HG03097 (cell line): ENCODE results near the gene SMYD3.

Source experiments
- ATAC-seq: cut with Tn5 transposase; IDR thresholded peaks from one replicate; pipeline ENCODE4 v1.9.1; 2021; ENCODE audit not compliant: unreplicated experiment, low FRiP score

The SMYD3 gene

DNA sequence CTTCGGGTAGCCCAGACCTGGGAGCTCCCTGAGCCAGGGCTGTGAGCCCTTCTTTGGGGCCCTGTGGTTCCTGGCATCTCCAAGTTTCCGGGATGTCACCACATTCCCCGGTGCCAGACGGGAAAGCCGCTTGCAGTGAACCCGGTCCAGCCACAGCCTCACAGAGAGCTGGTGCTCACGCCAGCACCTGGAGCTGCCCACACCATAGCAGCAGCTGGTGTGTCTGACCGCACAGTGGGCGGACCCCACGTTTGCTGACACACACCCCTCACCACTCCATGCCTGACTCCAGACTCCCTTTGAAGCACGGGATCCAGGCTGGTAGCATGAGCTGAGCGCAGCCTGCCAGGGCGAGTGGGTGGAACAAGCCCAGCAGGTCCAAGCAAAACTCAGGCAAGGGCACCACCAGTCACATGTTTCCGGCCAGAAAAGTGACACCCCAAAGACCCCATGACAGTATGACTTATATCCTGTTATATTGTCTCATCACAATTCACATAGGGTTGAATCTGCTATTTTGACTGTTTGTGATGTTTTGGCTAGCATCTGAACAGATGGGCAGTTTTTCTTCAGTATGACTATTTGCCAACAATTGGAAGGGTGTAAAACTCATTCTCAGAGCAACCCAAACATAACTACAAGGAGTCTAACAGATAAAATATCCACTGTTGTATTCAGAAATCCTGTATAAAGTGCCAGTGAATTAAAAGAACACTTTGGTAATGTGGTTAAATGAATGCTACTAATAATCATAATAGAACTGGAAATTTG lies 285.4 kb downstream of the SMYD3 start:
- no peak for ATAC-seq

DNA sequence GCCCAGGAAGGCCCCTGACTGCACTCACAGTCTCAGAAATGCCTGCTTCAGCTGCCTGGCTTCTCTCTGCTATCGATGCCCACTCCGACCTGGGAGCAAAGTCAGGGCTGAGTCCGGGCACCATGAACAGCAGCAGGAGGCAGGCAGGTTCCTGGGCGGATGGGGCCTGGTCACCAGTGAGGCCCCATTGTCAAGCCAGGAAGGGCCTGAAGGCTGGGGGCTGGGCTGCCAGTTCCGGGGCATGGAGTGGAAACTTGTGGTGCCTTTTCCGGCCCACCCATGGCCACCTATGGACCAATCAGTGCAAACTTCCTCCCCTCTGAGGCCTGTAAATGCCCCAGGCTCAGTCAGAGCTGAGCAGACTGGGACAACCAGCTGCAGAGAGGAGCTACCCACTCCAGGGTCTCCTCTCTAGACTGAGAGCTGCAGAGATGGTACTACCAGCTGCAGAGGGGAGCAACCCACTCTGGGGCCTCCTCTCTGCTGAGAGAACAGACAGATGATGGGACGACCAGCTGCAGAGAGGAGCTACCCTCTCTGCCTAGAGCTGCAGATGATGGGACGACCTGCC lies 286.5 kb downstream of the SMYD3 start:
- ATAC-seq, result no peak

DNA sequence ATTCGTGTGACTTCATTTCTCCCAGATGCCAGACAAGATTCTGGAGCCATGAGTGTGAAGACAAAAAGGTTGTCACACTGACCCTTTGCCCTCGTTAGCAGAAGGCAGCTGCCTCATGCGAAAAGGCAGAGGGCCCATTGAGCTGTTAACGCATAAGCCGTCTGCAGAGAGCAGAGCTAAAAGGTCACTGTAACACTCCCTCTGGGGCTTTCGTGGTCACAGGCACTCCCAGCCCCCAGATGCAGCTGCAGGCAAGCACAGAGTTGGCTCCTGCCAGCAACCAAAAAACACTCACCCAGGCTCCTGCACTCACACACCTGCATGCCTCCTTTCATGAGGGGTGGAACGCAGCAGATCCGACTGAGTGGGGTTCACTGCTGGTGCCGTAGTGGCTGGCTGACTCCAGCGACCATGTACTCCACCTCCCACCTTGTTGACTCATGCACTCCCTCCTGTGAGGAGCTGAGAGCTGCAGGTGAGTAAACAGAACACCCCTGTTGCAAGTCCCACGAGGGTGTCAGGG lies 287.5 kb downstream of the SMYD3 start:
- no peak for ATAC-seq

DNA sequence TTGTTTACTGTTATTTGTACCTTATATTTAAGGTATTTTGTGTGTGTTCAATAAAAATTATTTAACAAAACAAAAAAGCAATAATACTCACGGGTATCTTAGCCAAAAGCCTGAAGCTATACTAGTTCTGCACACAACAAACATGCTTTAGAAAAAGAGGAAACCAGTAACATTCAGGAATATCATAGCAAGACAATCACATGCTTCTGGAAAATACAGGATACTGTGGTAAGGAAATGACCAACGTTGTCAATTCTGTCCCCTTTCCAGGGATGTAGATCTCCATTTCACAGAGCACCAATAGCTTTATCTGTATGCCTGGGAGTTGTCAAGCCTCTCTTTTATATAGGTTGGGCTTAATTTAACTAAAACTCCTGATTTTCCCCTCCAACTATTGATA lies 288.4 kb downstream of the SMYD3 start:
- no peak for ATAC-seq

DNA sequence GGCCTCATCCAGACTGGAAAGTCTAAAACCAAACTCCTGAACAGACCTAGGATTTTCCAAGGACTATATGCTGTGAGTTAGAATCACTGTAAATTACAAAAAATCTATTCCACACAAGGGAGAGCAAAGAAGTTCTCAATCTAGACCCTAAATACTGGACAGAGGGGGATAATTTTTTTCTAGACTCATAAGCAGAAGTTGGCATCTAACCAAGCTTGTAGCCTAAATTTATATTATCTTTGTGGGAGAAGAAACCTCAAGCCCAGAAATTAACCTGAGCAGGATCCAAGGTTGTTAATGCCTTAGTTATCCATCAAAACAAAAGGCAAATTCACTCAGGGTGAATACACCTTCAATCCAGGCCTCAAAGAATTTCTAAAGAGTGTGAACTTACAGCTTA lies 290.2 kb downstream of the SMYD3 start:
- ATAC-seq, result no peak

DNA sequence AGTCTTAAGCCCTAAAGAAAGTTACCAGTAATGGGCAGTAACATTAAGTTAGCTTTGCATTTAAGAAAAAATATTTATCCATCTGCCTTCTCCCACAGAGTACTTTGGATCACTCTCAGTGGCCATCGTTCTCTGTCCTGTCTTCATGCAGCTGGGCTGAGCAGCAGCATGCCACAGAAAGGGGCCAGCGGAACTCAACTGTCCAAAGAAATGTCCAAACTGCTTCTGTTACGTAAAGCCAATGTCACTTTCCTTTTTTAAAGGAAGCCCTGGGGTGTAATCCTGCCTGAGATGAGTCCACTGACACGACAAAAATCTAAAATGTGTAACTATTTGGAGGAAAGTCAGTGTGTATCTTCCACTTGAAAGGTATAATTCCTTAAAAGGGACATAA lies 291.6 kb downstream of the SMYD3 start:
- no peak for ATAC-seq

DNA sequence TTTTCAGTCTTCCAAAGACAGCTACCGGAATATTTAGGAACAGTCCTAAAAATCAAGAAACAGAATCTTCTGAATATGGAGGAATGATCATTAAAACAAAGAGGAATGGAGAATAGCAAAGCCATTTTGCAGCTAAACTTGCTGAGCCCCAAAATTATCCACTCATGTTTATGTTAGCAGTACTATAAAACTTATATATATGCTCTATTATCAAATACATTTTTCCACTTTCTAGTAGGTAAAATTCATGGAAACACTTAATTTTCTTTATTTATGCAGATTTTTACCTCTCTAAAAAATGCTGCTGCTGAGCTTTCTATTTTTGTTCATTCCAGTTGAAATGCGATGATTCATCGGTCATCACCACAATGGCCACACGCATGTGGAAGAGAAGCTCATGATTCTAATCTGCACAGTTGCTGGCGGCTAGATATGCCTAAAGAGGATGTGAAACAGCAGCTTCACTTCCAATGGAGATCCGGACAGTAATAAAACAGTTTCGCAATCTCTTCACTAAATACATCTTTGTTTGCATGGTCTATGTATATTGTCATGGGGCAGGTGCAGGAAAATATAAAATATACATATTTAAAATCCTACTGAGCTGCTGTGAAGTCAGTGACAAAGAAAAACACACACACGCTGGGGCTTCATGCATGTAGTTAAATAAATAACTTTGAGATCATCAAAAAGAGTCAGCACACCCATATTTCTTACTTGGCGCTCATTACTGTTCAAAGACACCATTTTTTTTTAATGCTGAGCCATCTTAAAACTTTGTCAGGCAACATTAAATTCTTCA lies 292.2 kb downstream of the SMYD3 start:
- ATAC-seq, result peak; percentile 77

DNA sequence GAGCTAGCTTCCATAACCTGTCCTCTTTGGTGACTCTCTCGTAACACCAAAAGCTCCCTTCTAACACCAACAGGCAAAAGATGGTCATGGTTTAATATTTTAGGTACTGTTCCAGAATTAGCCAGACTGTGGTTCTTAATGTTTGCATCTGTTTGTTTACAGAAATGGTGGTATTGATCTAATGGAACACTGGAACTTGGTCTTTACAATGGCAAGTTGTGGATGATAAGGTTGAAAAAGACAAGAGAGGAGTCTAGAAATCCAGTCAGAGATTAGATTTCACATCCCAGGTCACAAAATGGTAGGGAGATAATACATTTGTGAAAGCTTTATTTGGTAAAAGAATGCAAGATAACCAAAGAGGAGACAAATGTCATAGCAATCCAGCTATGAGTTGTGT lies 293.1 kb downstream of the SMYD3 start:
- ATAC-seq, result no peak

DNA sequence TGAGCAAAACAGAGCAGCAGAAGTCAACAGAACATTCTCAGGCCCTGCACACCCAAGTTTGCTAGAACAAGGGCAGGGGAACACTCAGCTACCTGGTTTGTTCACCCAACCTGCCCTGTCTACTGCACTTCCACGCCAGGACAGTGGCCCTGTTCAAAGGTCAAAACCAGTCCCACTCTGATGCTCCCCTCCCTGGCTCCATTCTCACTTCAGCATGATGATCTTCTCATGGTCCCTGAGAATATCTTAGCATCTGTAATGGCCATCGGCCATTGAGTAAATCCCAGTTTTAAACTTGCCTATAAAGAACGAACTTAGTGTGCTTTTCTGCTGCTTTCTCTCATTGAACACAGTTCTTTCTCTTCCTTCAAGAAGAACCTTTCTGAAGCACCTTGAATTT lies 293.6 kb downstream of the SMYD3 start:
- ATAC-seq, result no peak

DNA sequence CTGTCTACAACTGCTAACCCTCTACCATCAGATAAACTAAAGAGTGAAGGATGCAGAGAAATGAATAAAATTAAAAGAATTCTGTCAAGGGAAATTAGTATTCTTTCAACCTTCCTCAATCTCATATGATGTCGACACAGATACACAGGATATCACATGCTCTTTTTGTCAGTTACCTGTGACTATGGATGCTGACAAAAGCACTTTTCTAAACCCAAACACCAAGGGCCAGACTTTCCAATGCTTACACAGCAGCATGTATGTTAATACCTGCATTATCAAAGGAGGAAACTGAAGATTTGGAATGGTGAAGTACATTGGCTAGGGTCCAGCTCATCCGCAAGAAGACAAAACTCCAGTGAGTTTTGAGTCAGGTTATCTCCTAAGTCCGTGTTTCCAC lies 294.0 kb downstream of the SMYD3 start:
- no peak for ATAC-seq

DNA sequence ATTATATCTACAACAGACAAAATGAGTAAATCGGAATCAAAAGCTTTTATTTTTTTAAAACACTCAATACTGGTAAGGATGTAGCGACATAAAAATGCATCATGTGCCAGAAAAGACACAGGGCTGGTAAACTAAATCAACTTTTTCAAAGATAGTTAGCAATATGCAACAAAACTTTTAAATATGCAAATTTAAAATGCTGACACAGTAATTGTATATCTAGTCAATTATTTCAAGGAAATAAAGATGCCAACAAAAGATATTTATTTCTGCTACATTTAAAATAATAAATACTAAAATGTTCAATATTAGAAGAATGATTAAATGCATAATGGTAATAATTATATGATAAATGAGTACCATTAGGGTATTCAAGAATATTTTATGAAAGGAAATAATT lies 295.1 kb downstream of the SMYD3 start:
- ATAC-seq, result no peak

DNA sequence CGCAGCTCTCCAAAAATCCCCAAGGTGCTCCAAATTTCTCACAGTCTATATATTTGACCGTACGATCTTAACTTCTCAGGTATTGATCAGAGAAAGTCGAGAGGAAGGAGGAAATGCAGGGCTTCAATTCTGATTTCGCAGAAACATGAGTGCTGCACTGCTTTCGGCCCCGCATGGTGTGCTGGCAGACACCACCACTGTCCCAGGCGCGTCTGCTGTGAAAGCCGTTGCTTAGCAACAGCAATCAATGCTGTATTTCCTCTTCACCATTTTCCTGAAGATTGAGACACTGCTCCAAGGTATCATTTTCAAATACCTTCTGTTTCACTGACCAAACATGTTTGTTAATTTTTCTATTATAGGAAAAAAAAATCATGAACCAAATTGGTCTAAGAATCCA lies 296.3 kb downstream of the SMYD3 start:
- ATAC-seq, result no peak

DNA sequence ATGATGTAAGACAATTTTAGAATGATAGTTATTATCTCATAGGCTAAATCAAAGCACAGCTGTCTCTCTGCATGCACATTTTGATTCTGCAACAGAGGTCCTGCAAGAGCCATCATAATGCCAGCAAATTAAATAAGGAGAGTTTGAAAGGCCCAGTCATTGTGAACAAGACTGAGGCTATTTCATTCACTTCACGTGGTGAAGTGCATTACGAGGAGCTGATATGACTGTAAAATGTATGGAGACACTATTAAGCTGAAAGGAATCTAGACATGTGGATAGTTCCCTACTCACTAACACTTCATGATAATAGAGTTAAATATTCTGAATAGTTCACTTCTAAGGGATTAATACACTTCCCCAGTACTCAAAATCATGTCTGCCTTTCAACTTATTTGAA lies 299.0 kb downstream of the SMYD3 start:
- no peak for ATAC-seq

DNA sequence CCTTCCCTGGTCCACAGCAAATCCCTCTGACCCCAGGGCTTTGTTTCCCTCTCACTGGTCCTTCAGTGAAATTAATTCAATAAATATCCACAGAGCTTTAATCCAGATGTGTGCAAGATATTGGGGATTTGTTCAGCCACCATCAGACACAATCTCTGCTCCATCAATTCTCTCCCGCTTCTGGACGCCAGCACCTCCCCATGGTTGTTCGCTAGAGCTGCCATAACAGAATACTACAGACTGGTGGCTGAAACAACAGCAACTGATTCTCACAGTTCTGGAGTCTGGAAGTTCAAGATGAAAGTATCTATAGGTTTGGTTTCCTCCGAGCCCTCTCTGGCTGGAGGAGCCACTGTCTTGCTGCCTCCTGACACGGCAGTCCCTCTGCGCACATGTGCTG lies 303.9 kb downstream of the SMYD3 start:
- ATAC-seq, result no peak

DNA sequence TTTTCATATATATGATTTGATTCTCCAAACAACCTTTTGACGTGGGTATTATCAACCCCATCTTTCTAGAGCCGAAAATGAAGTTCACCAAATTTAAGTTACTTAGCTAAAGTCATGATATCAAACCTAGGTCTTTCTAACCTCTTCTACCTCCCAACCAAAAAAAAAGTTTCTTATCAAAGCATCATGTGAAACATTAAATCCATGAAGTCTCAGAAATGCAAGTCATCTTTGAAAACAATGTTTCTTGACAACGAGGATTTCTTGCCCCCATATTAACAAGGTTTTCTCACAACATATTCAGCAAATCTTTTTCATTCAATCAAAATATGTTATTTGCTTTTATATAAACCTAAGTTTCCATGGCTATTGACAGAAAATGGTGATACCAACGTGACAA lies 306.3 kb downstream of the SMYD3 start:
- ATAC-seq, result no peak

DNA sequence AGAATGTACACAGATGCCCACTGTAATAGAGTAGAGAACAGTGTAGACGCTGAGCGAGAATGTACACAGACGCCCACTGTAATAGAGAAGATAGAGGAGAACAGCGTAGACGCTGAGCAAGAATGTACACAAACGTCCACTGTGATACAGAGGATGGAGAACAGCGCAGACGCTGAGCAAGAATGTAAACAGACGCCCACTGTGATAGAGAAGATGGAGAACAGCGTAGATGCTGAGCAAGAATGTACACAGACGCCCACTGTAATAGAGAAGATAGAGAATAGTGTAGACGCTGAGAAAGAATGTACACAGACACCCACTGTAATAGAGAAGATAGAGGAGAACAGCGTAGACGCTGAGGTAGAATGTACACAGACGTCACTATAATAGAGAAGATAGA lies 306.9 kb downstream of the SMYD3 start:
- ATAC-seq, result no peak

DNA sequence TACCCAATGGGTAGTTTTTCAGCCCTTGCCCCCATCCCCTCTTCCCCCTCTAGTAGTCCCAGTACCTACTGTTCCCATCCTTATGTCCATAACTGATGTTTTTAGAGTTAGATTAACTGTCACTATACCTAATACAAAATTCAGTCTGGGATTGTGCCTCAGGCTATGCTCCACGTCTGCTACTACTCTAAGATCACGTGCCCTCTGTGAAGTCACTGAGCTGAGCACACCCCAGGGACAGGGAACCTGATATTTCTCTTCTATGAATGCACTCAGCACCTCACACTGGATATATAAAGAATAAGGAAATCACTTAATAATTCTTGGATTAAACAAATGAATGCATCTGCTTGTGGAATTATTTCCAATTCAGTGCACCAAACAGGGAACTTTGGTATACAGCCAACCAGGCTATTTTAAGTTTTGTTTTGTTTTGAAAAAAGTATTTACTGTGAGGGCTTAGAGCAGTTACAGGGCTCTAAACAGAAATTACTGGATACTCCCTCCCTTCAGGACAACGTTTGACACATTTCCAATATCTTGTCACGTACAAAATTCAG lies 307.9 kb downstream of the SMYD3 start:
- ATAC-seq, result no peak

DNA sequence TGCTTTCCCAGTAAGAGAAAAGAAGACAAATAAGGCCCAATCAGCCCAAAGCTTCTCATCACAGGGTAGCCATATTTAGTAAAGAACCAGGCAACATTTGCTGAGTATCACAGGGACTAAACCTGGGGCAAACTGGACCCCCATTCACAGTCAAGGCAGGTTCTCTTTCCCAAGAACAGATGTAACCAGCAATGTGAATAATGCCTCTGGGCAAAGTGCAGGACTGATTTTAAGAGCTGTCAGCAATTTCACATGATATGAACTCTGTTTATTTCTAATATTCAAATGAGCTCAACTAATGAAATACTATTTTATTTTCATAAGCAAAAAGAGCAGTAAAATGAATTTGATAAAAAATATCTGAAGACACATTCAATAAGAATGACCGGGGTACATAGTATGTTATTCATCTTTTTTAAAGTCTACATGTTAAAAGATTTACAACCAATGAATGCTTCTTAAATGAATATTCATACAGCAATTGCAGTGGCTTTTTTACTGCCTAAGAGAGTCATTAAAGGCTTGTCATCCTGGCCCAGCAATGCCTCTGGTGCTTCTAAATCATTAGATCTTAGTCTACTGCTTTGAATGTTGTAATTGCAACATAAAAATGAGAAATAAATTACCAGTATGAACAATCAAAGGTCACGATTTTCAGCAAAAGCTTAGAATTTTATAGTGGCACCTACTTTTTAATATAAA lies 308.8 kb downstream of the SMYD3 start:
- ATAC-seq, result no peak

DNA sequence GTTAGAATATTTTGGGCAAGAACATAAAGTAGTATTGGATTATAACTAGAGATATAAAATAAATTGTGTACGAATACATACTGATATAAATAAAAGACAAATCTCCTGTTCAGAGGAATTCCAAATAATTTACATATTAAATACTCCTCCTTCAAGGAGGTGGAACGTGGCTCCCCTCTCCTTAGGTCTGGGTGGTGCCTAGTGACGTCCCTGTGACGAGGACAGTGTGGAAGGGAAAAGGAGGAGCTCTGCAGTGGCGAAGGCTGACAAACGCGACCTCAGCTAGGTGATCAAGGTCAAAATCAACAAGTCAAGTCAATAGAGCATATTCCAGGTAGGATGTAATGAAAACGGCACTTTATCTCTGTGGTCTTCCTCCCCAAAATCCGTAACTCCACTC lies 310.0 kb downstream of the SMYD3 start:
- ATAC-seq, result no peak

DNA sequence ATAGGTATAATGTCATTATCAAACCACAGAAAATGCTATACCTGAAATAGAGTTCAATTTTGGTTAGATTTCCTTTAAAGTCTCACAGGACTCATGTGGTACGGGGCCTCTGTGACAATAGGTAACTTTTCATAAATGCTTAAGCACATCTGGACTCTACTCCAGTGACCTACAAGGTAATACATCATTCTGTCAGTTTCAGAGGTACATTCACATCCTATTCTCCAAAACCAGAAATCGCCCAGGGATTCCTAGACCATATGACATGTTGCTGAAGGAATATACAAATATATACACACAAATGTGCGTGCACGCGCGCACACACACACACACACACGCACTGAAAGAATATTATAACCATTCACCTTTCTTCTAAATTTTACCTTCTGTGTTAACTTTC lies 311.8 kb downstream of the SMYD3 start:
- ATAC-seq, result no peak

DNA sequence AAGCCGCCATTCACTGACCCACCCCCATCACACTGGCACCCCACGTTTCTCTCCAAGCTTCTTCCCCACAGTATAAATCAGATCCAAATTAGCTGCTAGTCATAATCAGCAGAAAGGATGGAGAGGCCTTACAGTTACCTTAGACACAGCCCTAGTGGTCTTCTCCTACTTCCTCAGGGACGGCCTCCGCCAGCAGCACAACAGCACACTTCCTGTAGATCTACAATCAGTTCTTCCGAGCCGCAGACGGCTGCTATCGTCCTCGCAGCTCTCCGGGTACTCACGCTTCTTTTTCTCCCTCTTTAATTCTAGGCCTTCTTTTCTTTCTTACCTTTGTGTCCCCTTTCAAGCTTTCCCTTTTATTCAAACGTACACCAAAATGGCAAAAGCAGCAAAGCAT lies 313.5 kb downstream of the SMYD3 start:
- no peak for ATAC-seq
